K562 (cell line): ENCODE results near the gene GTPBP1. TPM values are rescaled to one million over a fixed set of nuclear protein-coding genes. Genes with fewer than 3 reads are reported as not detected.
A peak's percentile ranks its signal among the peaks of the same experiment; 100 is the strongest.

Source experiments
- AFF4 ChIP-seq: sonication (generic); formaldehyde crosslinking; IDR thresholded peaks from 2 replicates; pipeline ENCODE4 v1.8.0; 2023; ENCODE audit warnings: mild to moderate bottlenecking, missing genetic modification reagents
- FOXM1 ChIP-seq, 2 experiments: fragments of 450-650 bp in 1 of 2; sonication (generic) in 1 of 2; formaldehyde crosslinking in 1 of 2; IDR thresholded peaks; 2 replicates each; pipeline versions ENCODE4 v1.6.1 to v1.9.0; 2017 to 2022; ENCODE audit warnings: low read depth in 2 of 2, mild to moderate bottlenecking in 2 of 2, missing genetic modification reagents in 1 of 2, moderate library complexity in 1 of 2
- FOXO4 ChIP-seq: fragments of 450-650 bp; formaldehyde crosslinking; IDR thresholded peaks from 2 replicates; pipeline ENCODE4 v1.4.0; 2020; ENCODE audit warnings: mild to moderate bottlenecking, moderate library complexity
- GABPB1 ChIP-seq: sonication (generic); formaldehyde crosslinking; IDR thresholded peaks from 2 replicates; pipeline ENCODE4 v1.8.0; 2022; ENCODE audit warnings: mild to moderate bottlenecking, missing genetic modification reagents
- HNRNPL ChIP-seq: fragments of 200-400 bp; formaldehyde crosslinking; IDR thresholded peaks from 2 replicates; pipeline ENCODE4 v1.6.1; 2017; ENCODE audit warnings: low read depth, mild to moderate bottlenecking, low read length
- HNRNPLL ChIP-seq: fragments of 200-400 bp; formaldehyde crosslinking; IDR thresholded peaks from 2 replicates; pipeline ENCODE4 v1.6.1; 2017; ENCODE audit warnings: low read length, low read depth, mild to moderate bottlenecking; ENCODE audit not compliant: poor library complexity, severe bottlenecking
- NR2C2 ChIP-seq, 2 experiments: fragments of 200-800 bp in 1 of 2; sonication (Bioruptor generic) in 1 of 2; sonication (generic) in 1 of 2; formaldehyde crosslinking in 1 of 2; IDR thresholded peaks; 2 replicates each; pipeline versions ENCODE4 v1.6.1 to v1.8.0; 2016 to 2022; ENCODE audit warnings: mild to moderate bottlenecking in 1 of 2, missing compliant biosample characterization in 1 of 2, missing genetic modification characterization in 1 of 2, missing genetic modification reagents in 1 of 2
- PRDM10 ChIP-seq: fragments of 450-650 bp; IDR thresholded peaks from 2 replicates; pipeline ENCODE4 v1.6.1; 2018; ENCODE audit not compliant: partially characterized antibody
- ZBTB11 ChIP-seq, 3 experiments: fragments of 200-800 bp in 1 of 3; fragments of 250-450 bp in 1 of 3; fragments of 450-650 bp in 1 of 3; sonication (Bioruptor Pico) in 1 of 3; sonication (Bioruptor generic) in 1 of 3; formaldehyde crosslinking in 1 of 3; IDR thresholded peaks; 2 replicates each; pipeline versions ENCODE4 v1.6.1 to v1.8.0; 2016 to 2022; ENCODE audit warnings: mild to moderate bottlenecking in 2 of 3, missing genetic modification characterization in 2 of 3, missing compliant biosample characterization in 1 of 3, moderate library complexity in 1 of 3
- ZNF165 ChIP-seq: fragments of 250-450 bp; sonication (Bioruptor Pico); IDR thresholded peaks from 2 replicates; pipeline ENCODE4 v1.4.0; 2020; ENCODE audit warnings: borderline replicate concordance
- polyA plus RNA-seq, 8 experiments: library from polyadenylated mRNA; depleted of rRNA in 4 of 8; stranded (reverse) in 5 of 8; unstranded in 3 of 8; fragments of >200 nt; fragmentation: Nextera tagmentation in 2 of 8; fragmentation: Illumina TruSeq in 1 of 8; extraction: Ambion mirVana in 2 of 8; extraction: Trizol in 1 of 8; gene quantifications; 2 replicates each; pipeline versions ENCODE4 v1.2.1 to v1.2.3, GENCODE V29; 2011 to 2014; ENCODE audit warnings: inconsistent platforms in 1 of 8, missing spikeins in 1 of 8
- total RNA-seq, 7 experiments: library from RNA; depleted of rRNA in 6 of 7; stranded (reverse); fragments of >200 nt in 6 of 7; fragmentation: Illumina TruSeq in 2 of 7; extraction: Trizol in 2 of 7; gene quantifications; 2 replicates each; pipeline versions ENCODE4 v1.2.1 to v1.2.3, GENCODE V29; 2011 to 2021; ENCODE audit warnings: low replicate concordance in 1 of 7

Gene GTPBP1
- total and polyA plus RNA-seq, 9 of the 15 experiments (the other 6 are each of a cell fraction or from before 2014, with no cell fraction given), result 0.83 to 53.2 (median 23.3) TPM

- TF ChIP-seq ZBTB11 (CRISPR knock-in tag; IDR thresholded peaks at IDR 0.05), result peak; percentile 31 to 92 (median 81); a peak in 5 of 6 replicates
- TF ChIP-seq FOXO4, result no peak
- no peak for TF ChIP-seq ZNF165 (CRISPR knock-in tag)
- TF ChIP-seq FOXM1 (IDR thresholded peaks at IDR 0.05; ENCODE audit: low read depth), result no peak
- 0 out of 2 replicates have a peak, but pooled peaks have one; percentile 44 for TF ChIP-seq FOXM1 (CRISPR knock-in tag; IDR thresholded peaks at IDR 0.05; ENCODE audit: low read depth)
- TF ChIP-seq NR2C2 (CRISPR knock-in tag; IDR thresholded peaks at IDR 0.05), result peak; percentile 88
- TF ChIP-seq NR2C2 (tag; IDR thresholded peaks at IDR 0.05), result peak; percentile 96
- peak; percentile 96 for TF ChIP-seq HNRNPL
- peak; percentile 41 for TF ChIP-seq HNRNPLL
- peak; percentile 96 for TF ChIP-seq GABPB1 (CRISPR knock-in tag)
- 0 out of 2 replicates have a peak, but pooled peaks have one; percentile 33 for TF ChIP-seq AFF4 (CRISPR knock-in tag)
- peak; percentile 23 for TF ChIP-seq PRDM10
Observed at GRCh38 chr22:38681582-38682335, 24.0 kb upstream of the GTPBP1 start, which contains the start of gene TOMM22 (continued).
